Fibroblast of pulmonary artery (primary cell): ENCODE data around the gene MRTFA.
A peak's percentile ranks its signal among the peaks of the same experiment; 100 is the strongest.
"Not testable (repeated sequence)": the region's sequence is repeated elsewhere in the genome, so short reads cannot be mapped to it uniquely, and the experiment has no call there.

Source experiments
- DNase-seq: peaks from one replicate; pipeline ENCODE4 v3.0.0-alpha.2; 2010; ENCODE audit warnings: low read depth
- H3K4me3 ChIP-seq: replicated peaks from 2 replicates; pipeline ENCODE4 v1.5.1; 2011; ENCODE audit warnings: low read depth, mild to moderate bottlenecking, control low read depth, low read length, moderate library complexity
- TF ChIP-seq, protein P1 (sequence below): IDR thresholded peaks from 2 replicates; pipeline ENCODE4 v1.5.1; 2011; ENCODE audit warnings: mild to moderate bottlenecking, control low read depth, low read length, inconsistent platforms; ENCODE audit errors: missing control alignments

The MRTFA gene

DNA sequence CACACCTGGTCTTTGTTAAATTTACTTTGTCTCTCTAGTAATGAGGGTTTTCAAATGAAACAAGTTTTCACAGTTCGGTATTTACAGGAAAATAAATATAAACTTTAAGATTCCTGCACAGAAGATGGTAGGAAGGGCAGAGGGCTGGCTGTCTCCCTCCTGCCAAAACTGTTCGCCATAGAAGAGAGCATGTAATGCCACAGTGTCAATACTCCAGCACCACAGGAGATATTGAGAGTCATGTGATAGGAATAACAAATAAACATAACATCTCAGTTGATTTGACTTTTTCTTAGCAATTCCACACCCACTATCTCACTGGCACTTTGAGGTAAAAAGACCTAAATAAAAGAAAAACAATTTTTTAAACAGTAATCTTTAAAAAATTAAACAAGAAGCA lies 100.9 kb downstream of the MRTFA start:
- no peak overlapping the region for H3K4me3 ChIP-seq
- TF ChIP-seq, protein P1, sequence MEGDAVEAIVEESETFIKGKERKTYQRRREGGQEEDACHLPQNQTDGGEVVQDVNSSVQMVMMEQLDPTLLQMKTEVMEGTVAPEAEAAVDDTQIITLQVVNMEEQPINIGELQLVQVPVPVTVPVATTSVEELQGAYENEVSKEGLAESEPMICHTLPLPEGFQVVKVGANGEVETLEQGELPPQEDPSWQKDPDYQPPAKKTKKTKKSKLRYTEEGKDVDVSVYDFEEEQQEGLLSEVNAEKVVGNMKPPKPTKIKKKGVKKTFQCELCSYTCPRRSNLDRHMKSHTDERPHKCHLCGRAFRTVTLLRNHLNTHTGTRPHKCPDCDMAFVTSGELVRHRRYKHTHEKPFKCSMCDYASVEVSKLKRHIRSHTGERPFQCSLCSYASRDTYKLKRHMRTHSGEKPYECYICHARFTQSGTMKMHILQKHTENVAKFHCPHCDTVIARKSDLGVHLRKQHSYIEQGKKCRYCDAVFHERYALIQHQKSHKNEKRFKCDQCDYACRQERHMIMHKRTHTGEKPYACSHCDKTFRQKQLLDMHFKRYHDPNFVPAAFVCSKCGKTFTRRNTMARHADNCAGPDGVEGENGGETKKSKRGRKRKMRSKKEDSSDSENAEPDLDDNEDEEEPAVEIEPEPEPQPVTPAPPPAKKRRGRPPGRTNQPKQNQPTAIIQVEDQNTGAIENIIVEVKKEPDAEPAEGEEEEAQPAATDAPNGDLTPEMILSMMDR = no peak
- DNase-seq = no peak

DNA sequence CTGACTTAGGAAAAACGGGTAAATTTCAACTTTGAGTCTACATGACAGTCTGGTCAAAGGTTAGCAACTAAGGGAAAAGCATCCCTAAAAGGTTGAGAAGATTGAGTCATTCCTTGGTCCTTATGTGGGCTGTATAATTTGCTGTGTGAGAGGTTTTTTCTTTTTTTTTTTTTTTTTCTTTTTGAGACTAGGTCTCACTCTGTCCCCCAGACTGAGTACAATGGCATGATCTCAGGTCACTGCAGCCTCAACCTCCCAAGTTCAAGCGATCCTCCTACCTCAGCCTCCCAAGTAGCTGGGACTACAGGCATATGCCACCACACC lies 101.4 kb downstream of the MRTFA start:
- DNase-seq = no peak
- no peak overlapping the region for H3K4me3 ChIP-seq
- TF ChIP-seq, protein P1 = no peak

DNA sequence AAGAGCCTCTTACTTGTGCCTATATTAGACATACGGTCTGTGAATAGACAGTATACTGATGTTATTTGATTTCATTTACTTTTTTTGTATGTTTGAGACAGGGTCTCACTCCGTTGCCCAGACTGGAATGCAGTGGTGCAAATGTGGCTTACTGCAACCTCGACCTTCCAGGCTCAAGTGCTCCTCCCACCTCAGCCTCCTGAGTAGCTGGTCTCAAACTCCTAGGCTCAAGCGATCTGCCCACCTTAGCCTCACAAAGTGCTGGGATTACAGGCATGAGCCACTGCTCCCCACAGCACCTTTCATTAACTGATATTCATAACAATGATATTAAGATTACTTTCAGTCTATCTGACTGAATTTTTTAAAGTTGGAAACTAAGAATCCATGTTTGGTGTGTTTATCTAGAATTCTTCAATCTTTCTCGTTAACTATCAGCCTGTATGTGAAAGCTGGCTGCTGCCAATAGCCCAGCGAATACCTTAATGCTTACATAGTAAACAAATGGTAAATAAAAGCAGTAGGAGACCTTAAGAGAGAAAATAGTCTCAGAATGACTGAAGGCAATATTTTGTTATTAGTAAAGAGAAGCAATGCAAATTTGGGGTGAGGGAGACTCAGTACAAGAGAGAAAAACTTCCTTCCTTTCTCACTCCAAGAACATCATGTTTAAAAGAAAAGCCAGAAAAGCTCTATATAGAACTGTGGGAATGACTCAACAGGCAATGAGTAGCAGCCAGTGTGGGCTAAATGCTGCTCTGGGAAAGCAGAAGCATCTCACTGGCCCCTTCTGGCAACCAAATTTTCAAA lies 101.9 kb downstream of the MRTFA start:
- no peak overlapping the region for H3K4me3 ChIP-seq
- DNase-seq = peak; percentile 53
- TF ChIP-seq, protein P1 = no peak

DNA sequence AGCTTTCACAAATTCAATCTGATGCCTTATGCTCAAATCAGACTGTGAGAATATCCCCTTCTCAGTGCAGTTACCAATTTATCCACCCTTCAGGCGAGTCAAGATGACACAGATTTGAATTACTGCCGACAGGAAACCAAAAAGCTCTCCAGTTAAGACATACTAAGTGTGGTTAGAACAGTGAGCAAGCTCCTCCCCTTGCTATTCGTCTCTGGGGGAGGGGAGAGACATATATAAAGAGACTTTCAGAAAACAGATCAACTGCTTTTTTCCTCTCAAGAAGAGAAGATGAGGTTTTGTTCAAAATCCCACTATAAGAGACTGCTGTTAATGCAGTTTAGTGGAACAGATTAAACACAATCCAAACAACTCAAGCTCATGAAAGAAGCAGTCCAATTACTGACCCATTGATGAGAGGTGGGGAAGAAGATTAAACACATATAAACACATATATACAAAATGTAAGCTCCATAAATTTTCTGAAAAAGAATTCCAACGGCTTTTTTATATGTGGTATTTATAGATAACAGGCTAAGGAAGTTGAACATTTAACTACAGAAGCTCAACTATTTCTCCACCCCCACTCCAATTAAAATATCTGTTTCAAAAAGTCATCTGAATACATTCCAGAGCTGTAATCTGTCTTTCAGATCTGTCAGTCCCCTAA lies 102.7 kb downstream of the MRTFA start:
- DNase-seq = peak; percentile 74
- H3K4me3 ChIP-seq = peak overlapping the region; percentile 47
- TF ChIP-seq, protein P1 = no peak

DNA sequence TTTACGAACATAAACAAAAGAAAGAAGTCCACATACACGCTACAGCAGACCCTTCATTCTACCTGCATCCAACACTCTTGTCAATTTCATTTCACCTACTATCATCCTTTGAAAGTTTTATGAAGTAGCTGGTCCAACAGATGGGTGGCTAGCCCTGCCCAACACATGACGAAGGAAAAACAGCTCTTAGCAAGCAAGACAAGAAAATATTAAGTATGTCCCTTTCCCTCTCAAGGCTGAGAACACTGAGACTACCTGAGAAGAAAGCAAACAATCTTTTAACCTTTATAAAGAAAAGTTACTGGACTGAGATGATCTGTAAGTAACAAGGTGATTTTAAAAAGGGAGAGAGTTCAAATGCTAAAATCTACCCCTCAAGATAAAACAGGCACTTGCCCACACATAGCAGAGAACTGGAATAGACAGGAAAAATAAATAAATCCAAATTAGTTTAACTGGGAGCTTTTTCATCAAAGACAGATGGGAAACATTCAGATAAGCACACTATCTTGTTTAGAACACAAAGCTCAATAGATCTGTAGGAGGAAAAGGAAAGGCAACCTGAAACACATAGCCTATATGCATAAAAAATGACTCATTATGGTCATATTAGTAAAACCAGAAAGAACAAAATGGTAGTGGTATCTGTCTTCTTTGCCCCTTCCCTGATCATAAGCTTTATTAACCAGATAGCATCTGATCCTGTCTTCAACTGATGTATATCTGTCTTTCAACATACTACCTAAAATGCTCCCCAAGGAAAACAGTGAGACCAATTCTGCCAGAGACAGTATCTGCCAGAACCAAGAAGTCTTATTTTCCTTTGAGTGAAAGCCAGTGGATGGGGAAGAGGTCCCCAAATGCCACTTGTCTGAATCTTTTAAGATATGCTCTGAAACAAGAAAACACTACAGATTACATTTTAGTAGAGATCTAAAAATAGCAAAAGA lies 104.3 kb downstream of the MRTFA start:
- TF ChIP-seq, protein P1 = no peak
- no peak for DNase-seq
- H3K4me3 ChIP-seq = peak overlapping the region; percentile 47

DNA sequence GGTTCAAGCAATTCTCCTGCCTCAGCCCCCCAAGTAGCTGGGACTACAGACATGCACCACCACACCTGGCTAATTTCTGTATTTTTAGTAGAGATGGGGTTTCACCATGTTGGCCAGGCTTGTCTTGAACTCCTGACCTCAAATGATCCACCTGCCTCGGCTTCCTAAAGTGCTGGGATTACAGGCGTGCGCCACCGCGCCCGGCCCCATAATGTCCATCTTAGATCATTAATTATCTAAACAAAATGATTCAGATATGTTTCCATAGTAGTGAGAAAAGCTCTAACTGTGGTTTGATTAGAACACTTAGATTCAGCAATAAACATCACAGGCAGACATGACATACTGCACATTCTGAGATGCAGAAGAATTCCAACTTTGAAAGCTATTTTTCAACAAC lies 106.1 kb downstream of the MRTFA start:
- not testable (repeated sequence) for H3K4me3 ChIP-seq, DNase-seq

DNA sequence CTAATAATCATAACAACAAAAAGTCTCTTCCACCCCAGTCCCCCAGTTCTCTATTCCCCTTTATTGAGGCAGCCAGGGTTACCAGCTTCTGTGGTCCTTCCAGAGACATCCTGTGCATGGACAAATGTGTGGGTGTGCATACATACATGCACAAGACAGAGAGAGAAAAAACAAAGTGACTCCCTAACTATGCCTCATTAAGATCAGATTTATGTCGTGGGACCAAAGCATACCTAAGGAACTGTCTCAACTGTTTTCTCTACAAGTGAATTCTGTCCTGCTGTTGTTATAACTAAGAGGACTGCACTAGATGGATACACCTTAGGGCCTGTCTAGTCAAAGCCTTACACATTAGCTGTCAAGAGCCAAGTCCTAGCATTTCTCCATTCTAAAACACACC lies 106.7 kb downstream of the MRTFA start:
- TF ChIP-seq, protein P1 = no peak
- no peak overlapping the region for H3K4me3 ChIP-seq
- DNase-seq = no peak
